Right lobe of liver (tissue), 6 donors: ENCODE data around the gene LSMEM2. TPM values are rescaled to one million over a fixed set of nuclear protein-coding genes. Genes with fewer than 3 reads are reported as not detected.
"Not testable (repeated sequence)": the region's sequence is repeated elsewhere in the genome, so short reads cannot be mapped to it uniquely, and the experiment has no call there.

ENCODE experiments used
- ATAC-seq, 4 donors: fragments of 200-7000 bp; cut with Tn5 transposase; one replicate each; pipeline ENCODE4 v1.9.1; 2020; ENCODE audit warnings: mild to moderate bottlenecking in 4 of 4, moderate library complexity in 4 of 4
- DNase-seq, 3 donors: peaks; one replicate each; pipeline ENCODE4 v3.0.0-alpha.2; 2020
- H3K27ac ChIP-seq, 3 donors: fragments of 200-600 bp; one replicate each; pipeline ENCODE4 v1.8.0; 2022
- H3K27me3 ChIP-seq, 2 donors: fragments of 200-600 bp; one replicate each; pipeline ENCODE4 v1.8.0; 2022
- H3K36me3 ChIP-seq, 4 donors: fragments of 200-600 bp; sonication (generic) in 1 of 4; one replicate each; pipeline versions ENCODE4 v1.5.1 to v1.8.0; 2017 to 2022; ENCODE audit warnings: control low read depth in 1 of 4
- H3K4me1 ChIP-seq, 4 donors: fragments of 200-600 bp; sonication (generic) in 1 of 4; one replicate each; pipeline versions ENCODE4 v1.5.1 to v1.8.0; 2017 to 2022; ENCODE audit warnings: control low read depth in 1 of 4
- H3K4me3 ChIP-seq, 3 donors: fragments of 200-600 bp; one replicate each; pipeline ENCODE4 v1.8.0; 2022
- H3K9me3 ChIP-seq, 4 donors: fragments of 200-600 bp; sonication (generic) in 1 of 4; one replicate each; pipeline versions ENCODE4 v1.5.1 to v1.8.0; 2017 to 2022; ENCODE audit warnings: control low read depth in 1 of 4
- POLR2A ChIP-seq: fragments of 450-650 bp; IDR thresholded peaks from one replicate; pipeline ENCODE4 v1.6.1; 2017; ENCODE audit warnings: antibody characterized with exemption, mild to moderate bottlenecking
- WGBS: methylation state at CpG from one replicate; pipeline ENCODE4 v1.1.6; 2018; ENCODE audit warnings: low coverage, low lambda C conversion rate; ENCODE audit not compliant: insufficient coverage; ENCODE audit errors: missing lambda C conversion rate; 5-methylcytosine and 5-hydroxymethylcytosine counted together
- intact Hi-C, 2 donors: fragments of 100-400 bp; cut with DNase I; formaldehyde crosslinking; loops; one replicate each; pipeline versions ENCODE4 v1.11.2 to v1.14.1; 2022
- total RNA-seq, 6 experiments: library from RNA; depleted of rRNA in 2 of 6; stranded (reverse); fragments of >200 nt in 2 of 6; fragmentation: NEBNext Ultra II Directional in 3 of 6; extraction: Animal tissue kit (Norgen Biotek cat#: 25700) in 3 of 6; gene quantifications; one replicate each; pipeline versions ENCODE4 v1.1.0 to v1.2.4, GENCODE V29; 2016 to 2023
- TF ChIP-seq, protein P1 (sequence below), 4 donors: fragments of 200-600 bp in 3 of 4; fragments of 450-650 bp in 1 of 4; IDR thresholded peaks; one replicate each; pipeline versions ENCODE4 v1.5.1 to v1.8.0; 2016 to 2022; ENCODE audit warnings: antibody characterized with exemption in 4 of 4, mild to moderate bottlenecking in 2 of 4
- donor health status: DM: no; HTN: yes; CAD: no.
- donor health status: DM: no; HTN: no; CAD: no.
- donor health status: DM: no; HTN: no; CAD: no.
- donor health status: DM: no; HTN: yes; CAD: no.
- donor health status: DM: no; HTN: yes; CAD: no.

The LSMEM2 gene
- total RNA-seq, 6 experiments from 2014 or later, result not detected

DNA sequence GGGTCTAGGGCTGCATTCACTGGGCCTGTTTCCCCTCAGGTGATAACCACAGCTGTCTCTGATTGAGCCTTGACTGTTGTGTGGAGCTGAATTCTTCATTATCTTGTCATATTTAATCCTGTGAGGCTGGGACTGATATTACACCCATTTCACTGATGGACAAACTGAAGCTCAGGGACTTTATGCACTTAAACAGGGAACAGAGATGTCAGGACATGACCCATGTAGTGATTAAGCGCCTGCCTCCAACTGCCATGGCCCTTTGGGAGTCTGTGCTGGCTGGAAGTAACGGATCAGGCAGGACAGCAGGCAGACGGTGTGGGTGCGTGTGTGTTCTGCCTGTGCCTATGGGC lies 35.4 kb upstream of the LSMEM2 start:
- Histone ChIP-seq H3K4me1 (peaks cover 0 to 87% (median 27%) of the 10 kb centered on the region in 4 donors), H3K36me3 (peaks cover 0 to 9% (median 0%) of the 10 kb centered on the region in 4 donors), H3K27me3 (no peaks in the 10 kb centered on the region), H3K9me3 (no peaks in the 10 kb centered on the region), H3K4me3 (no peak overlapping the region), H3K27ac (peak overlapping the region; percentile 76 to 93 (median 78))
- DNase-seq (no peak), ATAC-seq (no peak)
- no peak for TF ChIP-seq POLR2A
- TF ChIP-seq, protein P1, sequence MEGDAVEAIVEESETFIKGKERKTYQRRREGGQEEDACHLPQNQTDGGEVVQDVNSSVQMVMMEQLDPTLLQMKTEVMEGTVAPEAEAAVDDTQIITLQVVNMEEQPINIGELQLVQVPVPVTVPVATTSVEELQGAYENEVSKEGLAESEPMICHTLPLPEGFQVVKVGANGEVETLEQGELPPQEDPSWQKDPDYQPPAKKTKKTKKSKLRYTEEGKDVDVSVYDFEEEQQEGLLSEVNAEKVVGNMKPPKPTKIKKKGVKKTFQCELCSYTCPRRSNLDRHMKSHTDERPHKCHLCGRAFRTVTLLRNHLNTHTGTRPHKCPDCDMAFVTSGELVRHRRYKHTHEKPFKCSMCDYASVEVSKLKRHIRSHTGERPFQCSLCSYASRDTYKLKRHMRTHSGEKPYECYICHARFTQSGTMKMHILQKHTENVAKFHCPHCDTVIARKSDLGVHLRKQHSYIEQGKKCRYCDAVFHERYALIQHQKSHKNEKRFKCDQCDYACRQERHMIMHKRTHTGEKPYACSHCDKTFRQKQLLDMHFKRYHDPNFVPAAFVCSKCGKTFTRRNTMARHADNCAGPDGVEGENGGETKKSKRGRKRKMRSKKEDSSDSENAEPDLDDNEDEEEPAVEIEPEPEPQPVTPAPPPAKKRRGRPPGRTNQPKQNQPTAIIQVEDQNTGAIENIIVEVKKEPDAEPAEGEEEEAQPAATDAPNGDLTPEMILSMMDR (IDR thresholded peaks at IDR 0.05), result no peak
- no CpG with 5 or more reads among the region's 4 CpGs for WGBS
- intact Hi-C loops, result no loop called here

DNA sequence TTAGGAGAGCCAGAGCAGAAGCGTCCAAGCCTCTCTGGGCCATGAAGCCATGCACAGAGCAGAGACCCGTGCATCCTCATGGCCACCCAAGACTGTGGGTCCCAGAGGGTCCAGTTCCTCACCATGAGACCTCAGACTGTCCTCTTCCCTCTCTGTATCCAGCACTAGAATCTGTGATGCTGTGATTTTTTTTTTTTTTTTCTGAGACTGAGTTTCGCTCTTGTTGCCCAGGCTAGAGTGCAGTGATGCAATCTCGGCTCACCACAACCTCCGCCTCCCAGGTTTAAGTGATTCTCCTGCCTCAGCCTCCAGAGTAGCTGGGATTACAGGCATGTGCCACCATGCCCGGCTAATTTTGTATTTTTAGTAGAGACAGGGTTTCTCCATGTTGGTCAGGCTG lies 34.1 kb upstream of the LSMEM2 start:
- intact Hi-C loops, ATAC-seq, H3K27me3 ChIP-seq, H3K4me3 ChIP-seq, H3K36me3 ChIP-seq, H3K9me3 ChIP-seq, DNase-seq: not testable (repeated sequence)
- 73% methylated on average over 4 of the region's 6 CpGs for WGBS
- peak overlapping the region; percentile 72 to 93 (median 78) for H3K27ac ChIP-seq
- peaks cover 0 to 88% (median 24%) of the 10 kb centered on the region in 4 donors for H3K4me1 ChIP-seq

DNA sequence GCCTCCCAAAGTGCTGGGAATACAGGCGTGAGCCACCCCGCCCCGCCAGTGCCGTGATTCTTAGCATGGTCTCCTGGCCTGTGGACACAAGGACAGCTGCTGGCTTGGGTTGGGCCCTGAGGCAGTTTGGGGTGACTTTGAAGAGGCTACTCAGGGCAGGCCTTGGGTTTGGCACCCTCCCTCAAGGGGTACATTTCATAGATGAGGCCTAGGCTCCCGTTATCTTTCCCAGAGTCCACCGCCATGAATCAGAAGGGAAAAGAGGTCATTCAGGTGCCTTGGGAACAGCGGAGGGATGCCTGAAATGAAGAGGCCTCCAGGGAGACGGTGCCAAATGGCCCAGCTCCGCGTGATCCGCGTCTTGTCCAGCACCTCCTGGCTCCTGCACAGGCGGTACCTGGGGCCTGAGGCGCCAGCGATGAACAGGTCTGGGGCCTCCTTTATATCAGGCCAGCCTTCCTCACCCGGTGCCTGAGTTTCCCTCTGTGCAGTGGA lies 33.6 kb upstream of the LSMEM2 start:
- Histone ChIP-seq H3K4me3 (no peak overlapping the region), H3K27me3 (no peaks in the 10 kb centered on the region), H3K4me1 (peaks cover 0 to 89% (median 25%) of the 10 kb centered on the region in 4 donors), H3K27ac (peak overlapping the region; percentile 72 to 93 (median 78)), H3K36me3 (peaks cover 0 to 3% (median 0%) of the 10 kb centered on the region in 4 donors), H3K9me3 (no peaks in the 10 kb centered on the region)
- TF ChIP-seq, protein P1 (IDR thresholded peaks at IDR 0.05), result no peak
- no peak for TF ChIP-seq POLR2A
- intact Hi-C loops, result no loop called here
- whole genome bisulfite sequencing, result 65% methylated on average over 5 of the region's 16 CpGs
- ATAC-seq (no peak), DNase-seq (no peak)

DNA sequence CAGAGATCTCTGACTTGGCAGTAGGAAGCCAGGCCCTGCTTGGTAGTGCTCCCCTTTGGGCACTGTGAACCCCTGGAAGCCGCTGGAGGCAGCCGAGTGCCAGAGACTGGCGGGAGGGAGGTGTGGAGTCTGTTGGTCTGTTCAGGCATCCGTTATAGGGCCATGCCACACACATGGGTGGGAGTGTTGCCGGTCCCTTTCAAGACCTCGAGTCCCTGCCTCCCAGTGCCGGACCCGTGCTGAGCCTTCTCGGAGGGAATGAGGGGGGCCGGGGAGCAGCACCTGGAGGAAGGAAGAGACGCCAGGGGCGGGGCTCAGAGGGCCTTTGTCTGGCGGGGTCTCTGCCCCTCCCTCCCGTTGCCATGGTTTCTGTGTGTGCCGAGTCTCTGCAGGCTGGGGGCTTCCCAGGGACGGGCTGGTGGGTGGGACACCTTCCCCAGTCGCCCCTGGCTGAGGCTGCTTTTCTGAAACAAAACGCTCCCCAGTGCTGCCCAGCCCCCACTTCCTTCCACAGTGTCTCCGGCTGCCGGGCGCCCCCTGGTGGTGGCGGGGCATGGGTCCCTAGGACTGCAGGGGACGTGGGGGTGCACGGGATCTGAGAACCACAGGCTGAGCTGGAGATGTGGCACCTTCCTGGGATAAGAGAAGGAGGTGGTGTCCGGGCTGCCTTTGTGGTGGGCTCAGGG lies 32.9 kb upstream of the LSMEM2 start:
- no peaks in the 10 kb centered on the region for H3K36me3 ChIP-seq
- 14% methylated on average over 5 of the region's 25 CpGs for WGBS
- intact Hi-C loops, result no loop called here

DNA sequence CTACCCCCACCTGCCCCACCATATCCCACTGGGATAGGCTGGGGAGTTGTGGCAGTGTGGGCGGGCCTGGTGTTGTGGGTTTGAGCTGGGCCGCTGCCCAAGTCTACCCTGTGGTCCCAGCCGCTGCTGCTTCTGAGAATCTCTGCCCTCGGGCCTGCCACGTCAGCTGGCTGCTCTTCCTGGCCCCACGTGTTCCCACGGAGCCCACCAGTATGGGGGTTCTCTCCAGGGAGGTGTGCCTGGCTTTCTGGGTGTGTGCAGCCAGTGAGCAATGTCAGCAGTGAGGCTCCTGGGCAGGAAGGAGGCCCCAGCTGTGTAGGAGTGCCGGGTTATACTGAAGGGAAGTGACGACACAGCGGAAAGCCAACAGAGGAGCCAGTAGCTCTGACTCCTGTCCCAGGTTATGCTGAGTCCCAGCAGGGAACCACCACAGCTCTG lies 32.4 kb upstream of the LSMEM2 start:
- Histone ChIP-seq H3K9me3 (no peaks in the 10 kb centered on the region), H3K4me1 (peaks cover 0 to 84% (median 21%) of the 10 kb centered on the region in 4 donors), H3K27ac (peak overlapping the region; percentile 72 to 93 (median 78)), H3K4me3 (no peak overlapping the region), H3K36me3 (no peaks in the 10 kb centered on the region), H3K27me3 (no peaks in the 10 kb centered on the region)
- WGBS, result no CpG with 5 or more reads among the region's 10 CpGs
- TF ChIP-seq POLR2A, result no peak
- TF ChIP-seq, protein P1 (IDR thresholded peaks at IDR 0.05), result peak in 1 of 4 donors; percentile 14
- intact Hi-C loops, result no loop called here
- peak in 1 of 3 donors; percentile 45 for DNase-seq
- peak; percentile 25 to 45 (median 35) for ATAC-seq

More for the DNA sequence above, 32.9 kb upstream of the LSMEM2 start:
- peaks cover 0 to 87% (median 23%) of the 10 kb centered on the region in 4 donors for H3K4me1 ChIP-seq
- peak overlapping the region; percentile 72 to 93 (median 78) for H3K27ac ChIP-seq
- DNase-seq, result peak; percentile 88 to 91 (median 91)
- H3K9me3 ChIP-seq, result no peaks in the 10 kb centered on the region
- TF ChIP-seq POLR2A, result no peak
- TF ChIP-seq, protein P1 (IDR thresholded peaks at IDR 0.05), result peak in 3 of 4 donors; percentile 90 to 96 (median 95)
- H3K4me3 ChIP-seq, result peak overlapping the region; percentile 9 to 45 (median 23)
- H3K27me3 ChIP-seq, result no peaks in the 10 kb centered on the region
- ATAC-seq, result peak; percentile 70 to 81 (median 78)
